Activated CD8-positive, alpha-beta T cell treated with anti-CD3 and anti-CD28 coated beads for 36 hours (primary cell): ENCODE results near the gene ILF3. TPM values are rescaled to one million over a fixed set of nuclear protein-coding genes. Genes with fewer than 3 reads are reported as not detected.

Source experiments
- ATAC-seq: fragments of 200-7000 bp; cut with Tn5 transposase; one replicate; pipeline ENCODE4 v1.10.0; 2021; ENCODE audit warnings: mild to moderate bottlenecking, moderate library complexity
- CTCF ChIA-PET: fragments of 350-600 bp; sonication (Branson Sonifier 250); formaldehyde crosslinking; loops from one replicate; lab custom pipeline; 2021; ENCODE audit warnings: antibody characterized with exemption; lab: Charles Lee
- POLR2A ChIA-PET: fragments of 350-600 bp; sonication (Branson Sonifier 250); formaldehyde crosslinking; loops from one replicate; lab custom pipeline; 2021; ENCODE audit warnings: antibody characterized with exemption; lab: Charles Lee
- DNase-seq: peaks from one replicate; pipeline ENCODE4 v3.0.0-alpha.2; 2020
- H3K27ac Mint-ChIP-seq: one replicate; pipeline ENCODE4 v1.8.0; 2021; ENCODE audit warnings: mild to moderate bottlenecking, mixed read lengths
- H3K27me3 Mint-ChIP-seq: one replicate; pipeline ENCODE4 v1.8.0; 2021; ENCODE audit warnings: mixed read lengths
- H3K36me3 Mint-ChIP-seq: one replicate; pipeline ENCODE4 v1.8.0; 2021; ENCODE audit warnings: low read depth, mixed read lengths
- H3K4me1 Mint-ChIP-seq: one replicate; pipeline ENCODE4 v1.8.0; 2021; ENCODE audit warnings: low read depth, mixed read lengths
- H3K4me3 Mint-ChIP-seq: one replicate; pipeline ENCODE4 v1.8.0; 2021; ENCODE audit warnings: mild to moderate bottlenecking, moderate library complexity, mixed read lengths
- H3K9me3 Mint-ChIP-seq: one replicate; pipeline ENCODE4 v1.8.0; 2021; ENCODE audit warnings: mixed read lengths
- CTCF ChIP-seq: fragments of 200-600 bp; IDR thresholded peaks from one replicate; pipeline ENCODE4 v1.8.0; 2022; ENCODE audit warnings: antibody characterized with exemption, mild to moderate bottlenecking
- intact Hi-C: fragments of 100-400 bp; cut with micrococcal nuclease; formaldehyde crosslinking; loops from one replicate; pipeline ENCODE4 v1.10.0; 2022
- microRNA-seq: library from miRNA; unstranded; fragments of <30 nt; microRNA quantifications from one replicate; pipeline ENCODE4 v1.2.0, GENCODE V29; 2022; ENCODE audit warnings: borderline microRNAs expressed, borderline replicate concordance
- total RNA-seq, 2 experiments: library from RNA; stranded (reverse); gene quantifications; one replicate each; pipeline ENCODE4 v1.2.3, GENCODE V29; 2021

The ILF3 gene
- total RNA-seq, 2 experiments from 2014 or later: 435 to 450 TPM

- H3K4me1 Mint-ChIP-seq: peaks cover 57% of the 10 kb centered on the region
- ChIA-PET POLR2A (no interaction called here), CTCF (no interaction called here)
- H3K27ac Mint-ChIP-seq: no peak overlapping the region
- DNase-seq (no peak), ATAC-seq (no peak)
- H3K4me3 Mint-ChIP-seq: no peak overlapping the region
- H3K27me3 Mint-ChIP-seq: no peaks in the 10 kb centered on the region
- no peaks in the 10 kb centered on the region for H3K9me3 Mint-ChIP-seq
- intact Hi-C loops: no loop called here
- TF ChIP-seq CTCF: no peak
- H3K36me3 Mint-ChIP-seq: peaks cover 23% of the 10 kb centered on the region
Measured at GRCh38 chr19:10740798-10741197, 86.7 kb downstream of the ILF3 start.

Small RNA genes within 50 kb of the gene (microRNA-seq; reads per million reads assigned to microRNA genes)
- gene MIR638: not detected

Other genes starting within 250 kb of the ILF3 start
- 10 to 100 TPM; 24.6 to 25.5 TPM for gene PDE4A, start 233.8 kb upstream of the ILF3 start, total RNA-seq
- 10 to 100 TPM; 44.7 to 55.0 TPM for gene KEAP1, start 151.0 kb upstream of the ILF3 start, total RNA-seq
- gene S1PR5, start 136.9 kb upstream of the ILF3 start, total RNA-seq: 1 to 10 TPM in 1 of 2 experiments, under 1 TPM in 1; 0.81 to 1.1 TPM
- gene ATG4D, start 110.4 kb upstream of the ILF3 start, total RNA-seq: 10 to 100 TPM; 21.7 to 22.5 TPM
- gene KRI1, start 88.3 kb upstream of the ILF3 start, total RNA-seq: 10 to 100 TPM; 50.0 to 58.3 TPM
- 10 to 100 TPM; 62.1 to 67.1 TPM for gene CDKN2D, start 85.4 kb upstream of the ILF3 start, total RNA-seq
- gene AP1M2, start 67.0 kb upstream of the ILF3 start, total RNA-seq: not detected
- gene SLC44A2, start 28.8 kb upstream of the ILF3 start, total RNA-seq: 10 to 100 TPM; 66.0 to 71.4 TPM
- 10 to 100 TPM; 56.8 to 61.8 TPM for gene QTRT1, start 47.1 kb downstream of the ILF3 start, total RNA-seq
- gene DNM2, start 63.7 kb downstream of the ILF3 start, total RNA-seq: 100 to 1,000 TPM; 151 to 153 TPM
- 10 to 100 TPM; 12.9 to 15.0 TPM for gene TMED1, start 181.9 kb downstream of the ILF3 start, total RNA-seq
- 1 to 10 TPM; 1.2 to 1.3 TPM for gene C19orf38, start 194.1 kb downstream of the ILF3 start, total RNA-seq
- 10 to 100 TPM; 95.1 to 95.4 TPM for gene CARM1, start 217.2 kb downstream of the ILF3 start, total RNA-seq